EL (cell line): Measurements from ENCODE around the gene SYNGAP1.
"Not testable (repeated sequence)": the region's sequence is repeated elsewhere in the genome, so short reads cannot be mapped to it uniquely, and the experiment has no call there.

Experiments
- DNase-seq: peaks from one replicate; pipeline ENCODE4 v3.0.0-alpha.2; 2016

SYNGAP1 gene

GRCh38 chr6:33440649-33441309 is 20.9 kb downstream of the SYNGAP1 start:
- DNase-seq, result no peak

- no peak for DNase-seq
Observed at GRCh38 chr6:33441457-33441856, 21.6 kb downstream of the SYNGAP1 start.

- no peak for DNase-seq
Observed at GRCh38 chr6:33442283-33442682, 22.4 kb downstream of the SYNGAP1 start.

- no peak for DNase-seq
Observed at GRCh38 chr6:33443025-33443424, 23.2 kb downstream of the SYNGAP1 start.

GRCh38 chr6:33443619-33444504 is 24.0 kb downstream of the SYNGAP1 start:
- DNase-seq, result no peak

GRCh38 chr6:33445119-33445603 is 25.3 kb downstream of the SYNGAP1 start:
- DNase-seq, result no peak

GRCh38 chr6:33446356-33446755 is 26.5 kb downstream of the SYNGAP1 start:
- no peak for DNase-seq

- DNase-seq, result no peak
Observed at GRCh38 chr6:33450434-33450833, 30.6 kb downstream of the SYNGAP1 start.

- no peak for DNase-seq
Observed at GRCh38 chr6:33451606-33452005, 31.7 kb downstream of the SYNGAP1 start.

- no peak for DNase-seq
Observed at GRCh38 chr6:33452496-33452895, 32.6 kb downstream of the SYNGAP1 start.

- no peak for DNase-seq
Observed at GRCh38 chr6:33453393-33454008, 33.6 kb downstream of the SYNGAP1 start.

GRCh38 chr6:33454009-33454946 is 34.4 kb downstream of the SYNGAP1 start, which contains the start of gene ZBTB9:
ZBTB9 (plus strand) TSS chr6:33454576; CDS start chr6:33455101, 525 bp downstream.
- DNase-seq, result peak; percentile 96

GRCh38 chr6:33455051-33455450 is 35.2 kb downstream of the SYNGAP1 start:
- DNase-seq, result no peak

- DNase-seq, result no peak
Observed at GRCh38 chr6:33456156-33456555, 36.3 kb downstream of the SYNGAP1 start.

- no peak for DNase-seq
Observed at GRCh38 chr6:33458676-33459075, 38.8 kb downstream of the SYNGAP1 start.

GRCh38 chr6:33459226-33459625 is 39.4 kb downstream of the SYNGAP1 start:
- no peak for DNase-seq

GRCh38 chr6:33466075-33466735 is 46.3 kb downstream of the SYNGAP1 start:
- no peak for DNase-seq

GRCh38 chr6:33467091-33467490 is 47.2 kb downstream of the SYNGAP1 start:
- no peak for DNase-seq

- DNase-seq, result no peak
Observed at GRCh38 chr6:33469661-33470060, 49.8 kb downstream of the SYNGAP1 start.

GRCh38 chr6:33477864-33478263 is 58.0 kb downstream of the SYNGAP1 start:
- no peak for DNase-seq

- no peak for DNase-seq
Observed at GRCh38 chr6:33481192-33481591, 61.3 kb downstream of the SYNGAP1 start.

GRCh38 chr6:33482620-33483019 is 62.8 kb downstream of the SYNGAP1 start:
- not testable (repeated sequence) for DNase-seq
